ENCODE results near the gene TAS2R38.

GRCh38 chr7:142012825-142013511, 39.4 kb upstream of the TAS2R38 start:
- no peak for TF ChIP-seq CTCF (IDR thresholded peaks at IDR 0.05)
- no peak for TF ChIP-seq POLR2A (IDR thresholded peaks at IDR 0.05)
